Measurements from ENCODE around the gene DHX8.
A peak's percentile ranks its signal among the peaks of the same experiment; 100 is the strongest.

The DHX8 gene

GRCh38 chr17:43515656-43516055 is 31.9 kb downstream of the DHX8 start:
- no peak for TF ChIP-seq CTCF (IDR thresholded peaks at IDR 0.05; ENCODE audit: insufficient read depth, missing control alignments)
- FAIRE-seq (peak; percentile 29), DNase-seq (ENCODE audit: insufficient read length, low spot score) (no peak)

DNA sequence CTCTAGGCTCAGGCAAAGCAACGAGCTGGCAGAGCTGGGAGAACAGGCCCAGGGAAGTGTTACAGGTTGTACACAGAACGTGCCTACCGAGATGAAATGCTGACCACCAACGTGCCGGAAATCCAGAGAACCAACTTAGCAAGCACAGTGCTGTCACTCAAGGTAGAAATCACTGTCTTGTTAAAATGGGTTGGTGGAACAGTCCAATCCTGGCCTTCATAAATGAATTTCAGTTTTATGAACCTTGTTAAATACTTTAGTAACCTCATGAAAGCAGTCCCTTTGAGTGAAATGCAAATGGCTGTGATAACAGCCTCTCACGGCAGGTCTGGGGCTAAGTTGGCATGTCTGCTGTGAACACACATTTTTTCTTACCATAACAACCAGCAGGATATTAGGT is 33.4 kb downstream of the DHX8 start:
- TF ChIP-seq CTCF (IDR thresholded peaks at IDR 0.05; ENCODE audit: insufficient read depth, missing control alignments) = no peak
- no peak for FAIRE-seq
- DNase-seq (ENCODE audit: insufficient read length, low spot score) = no peak

DNA sequence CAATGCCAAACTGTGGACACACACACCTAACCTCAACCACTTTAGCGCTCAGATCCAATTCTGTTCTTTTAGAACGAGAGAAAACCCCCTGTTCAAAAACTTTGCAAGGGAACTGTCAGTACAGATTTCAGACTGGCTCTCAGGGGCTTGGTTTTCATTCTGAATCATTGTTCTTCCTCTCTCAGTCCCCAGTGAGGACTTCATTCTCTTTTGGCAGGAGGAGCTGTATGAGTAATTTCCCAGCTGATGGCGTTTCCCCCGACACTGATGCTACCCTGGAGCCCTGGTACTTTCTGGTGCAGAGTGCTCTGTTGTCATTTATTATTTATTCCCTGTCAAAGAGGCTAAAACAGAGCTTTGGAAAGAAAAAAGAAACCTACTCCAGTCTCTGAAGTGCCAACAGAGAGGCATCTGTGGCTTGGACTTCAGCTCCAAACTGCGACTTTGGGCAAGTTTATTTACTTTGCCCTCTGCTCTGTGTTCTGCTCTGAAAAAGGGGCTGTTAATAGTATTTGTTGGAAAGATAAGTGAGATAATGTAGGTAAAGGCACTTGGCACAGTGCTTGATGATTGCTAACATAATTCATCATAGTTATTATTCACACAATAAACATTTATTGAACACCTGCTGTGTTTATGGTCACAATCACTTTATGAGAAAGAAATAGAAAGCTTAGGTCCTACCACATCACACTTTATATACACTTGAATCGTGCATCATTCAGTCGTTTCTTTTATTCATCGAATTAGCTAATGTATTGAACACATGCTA is 34.0 kb downstream of the DHX8 start:
- DNase-seq (ENCODE audit: insufficient read length, low spot score) (no peak), FAIRE-seq (no peak)
- no peak for TF ChIP-seq CTCF (IDR thresholded peaks at IDR 0.05; ENCODE audit: insufficient read depth, missing control alignments)

- no peak for TF ChIP-seq CTCF (IDR thresholded peaks at IDR 0.05; ENCODE audit: insufficient read depth, missing control alignments)
- FAIRE-seq = no peak
- DNase-seq (ENCODE audit: insufficient read length, low spot score) = no peak
Observed at GRCh38 chr17:43521389-43521788, 37.6 kb downstream of the DHX8 start.

- DNase-seq (ENCODE audit: insufficient read length, low spot score) = no peak
- TF ChIP-seq CTCF (IDR thresholded peaks at IDR 0.05; ENCODE audit: insufficient read depth, missing control alignments) = no peak
- FAIRE-seq = no peak
Observed at GRCh38 chr17:43524945-43525575, 41.3 kb downstream of the DHX8 start.

- TF ChIP-seq CTCF (IDR thresholded peaks at IDR 0.05; ENCODE audit: insufficient read depth, missing control alignments) = no peak
- DNase-seq (ENCODE audit: insufficient read length, low spot score) (no peak), FAIRE-seq (no peak)
Observed at GRCh38 chr17:43526886-43527648, 43.3 kb downstream of the DHX8 start.
